GM21786 (cell line): ENCODE measurements around the gene ZFP36.
"Not testable (repeated sequence)": the region's sequence is repeated elsewhere in the genome, so short reads cannot be mapped to it uniquely, and the experiment has no call there.

ENCODE experiments used
- ATAC-seq: cut with Tn5 transposase; IDR thresholded peaks from one replicate; pipeline ENCODE4 v1.9.1; 2021; ENCODE audit not compliant: unreplicated experiment

The ZFP36 gene

GRCh38 chr19:39444598-39445195 is 38.0 kb downstream of the ZFP36 start:
- ATAC-seq = no peak

- ATAC-seq = peak; percentile 84
Observed at GRCh38 chr19:39445196-39446111, 38.8 kb downstream of the ZFP36 start, which contains the start of gene SUPT5H. SUPT5H (plus strand) TSS chr19:39445582; CDS start chr19:39445891, 309 bp downstream.

- ATAC-seq = no peak
Observed at GRCh38 chr19:39446365-39447084, 39.9 kb downstream of the ZFP36 start.

GRCh38 chr19:39448271-39448670 is 41.6 kb downstream of the ZFP36 start:
- ATAC-seq = no peak

- ATAC-seq = no peak
Observed at GRCh38 chr19:39449116-39449797, 42.6 kb downstream of the ZFP36 start.

GRCh38 chr19:39451257-39451656 is 44.6 kb downstream of the ZFP36 start:
- not testable (repeated sequence) for ATAC-seq
